HUES64 (cell line): ENCODE measurements around the gene SLC6A17.

ENCODE experiments used
- H3K27ac ChIP-seq: 2 replicates; pipeline ENCODE4 v1.7.0; 2013; ENCODE audit warnings: low read depth, low read length, inconsistent platforms
- H3K27me3 ChIP-seq: 2 replicates; pipeline ENCODE4 v1.6.1; 2013; ENCODE audit warnings: mild to moderate bottlenecking, low read length; ENCODE audit not compliant: insufficient read depth
- H3K36me3 ChIP-seq: 2 replicates; pipeline ENCODE4 v1.6.1; 2013; ENCODE audit warnings: mild to moderate bottlenecking, low read length; ENCODE audit not compliant: insufficient read depth
- H3K4me1 ChIP-seq: 2 replicates; pipeline ENCODE4 v1.6.1; 2013; ENCODE audit warnings: mild to moderate bottlenecking, low read length, moderate library complexity; ENCODE audit not compliant: insufficient read depth
- H3K4me3 ChIP-seq: 2 replicates; pipeline ENCODE4 v1.5.1; 2013; ENCODE audit warnings: mild to moderate bottlenecking, low read length, moderate library complexity
- H3K9ac ChIP-seq: 2 replicates; pipeline ENCODE4 v1.6.1; 2013; ENCODE audit warnings: mild to moderate bottlenecking, low read depth, low read length
- H3K9me3 ChIP-seq: 2 replicates; pipeline ENCODE4 v1.6.1; 2013; ENCODE audit warnings: low read depth, low read length; ENCODE audit not compliant: insufficient read depth
- WGBS: fragments of 150-250, 120-280 bp; methylation state at CpG from one replicate; pipeline ENCODE4 v1.1.7; 2013; ENCODE audit warnings: missing lambda C conversion rate; 5-methylcytosine and 5-hydroxymethylcytosine counted together

Gene SLC6A17

GRCh38 chr1:110192541-110192940 lies 42.2 kb downstream of the SLC6A17 start:
- no peaks in the 10 kb centered on the region for H3K27me3 ChIP-seq
- H3K27ac ChIP-seq = no peak overlapping the region
- H3K9me3 ChIP-seq = no peaks in the 10 kb centered on the region
- WGBS = 89% methylated on average over 8 of the region's 8 CpGs
- no peaks in the 10 kb centered on the region; the same call in 1 of the 2 replicates for H3K4me1 ChIP-seq
- H3K36me3 ChIP-seq = no peaks in the 10 kb centered on the region
- no peak overlapping the region for H3K9ac ChIP-seq
- H3K4me3 ChIP-seq = no peak overlapping the region

GRCh38 chr1:110195196-110195595 lies 44.9 kb downstream of the SLC6A17 start:
- no peak overlapping the region for H3K4me3 ChIP-seq
- 90% methylated on average over 10 of the region's 10 CpGs for WGBS
- no peak overlapping the region for H3K27ac ChIP-seq
- no peaks in the 10 kb centered on the region for H3K9me3 ChIP-seq
- H3K27me3 ChIP-seq = no peaks in the 10 kb centered on the region
- H3K36me3 ChIP-seq = no peaks in the 10 kb centered on the region
- no peak overlapping the region for H3K9ac ChIP-seq
- H3K4me1 ChIP-seq = no peaks in the 10 kb centered on the region

- Histone ChIP-seq H3K27ac (no peak overlapping the region), H3K9me3 (no peaks in the 10 kb centered on the region), H3K27me3 (no peaks in the 10 kb centered on the region), H3K4me1 (peaks cover 10% of the 10 kb centered on the region), H3K9ac (no peak overlapping the region), H3K36me3 (no peaks in the 10 kb centered on the region), H3K4me3 (no peak overlapping the region)
- WGBS = 70% methylated on average over 12 of the region's 12 CpGs
Measured at GRCh38 chr1:110196917-110197765, 46.8 kb downstream of the SLC6A17 start.

GRCh38 chr1:110197905-110198629 lies 47.8 kb downstream of the SLC6A17 start:
- H3K9ac ChIP-seq = no peak overlapping the region
- 95% methylated on average over 23 of the region's 23 CpGs for WGBS
- no peak overlapping the region for H3K4me3 ChIP-seq
- peaks cover 10% of the 10 kb centered on the region for H3K4me1 ChIP-seq
- H3K9me3 ChIP-seq = no peaks in the 10 kb centered on the region
- H3K36me3 ChIP-seq = no peaks in the 10 kb centered on the region
- H3K27me3 ChIP-seq = no peaks in the 10 kb centered on the region
- H3K27ac ChIP-seq = no peak overlapping the region

GRCh38 chr1:110198746-110199145 lies 48.5 kb downstream of the SLC6A17 start:
- Histone ChIP-seq H3K9ac (no peak overlapping the region), H3K4me3 (no peak overlapping the region), H3K9me3 (no peaks in the 10 kb centered on the region), H3K27ac (no peak overlapping the region), H3K36me3 (no peaks in the 10 kb centered on the region), H3K4me1 (peaks cover 10% of the 10 kb centered on the region), H3K27me3 (no peaks in the 10 kb centered on the region)
- 93% methylated on average over 2 of the region's 2 CpGs for WGBS

- Histone ChIP-seq H3K4me1 (peaks cover 10% of the 10 kb centered on the region), H3K4me3 (no peak overlapping the region), H3K27me3 (no peaks in the 10 kb centered on the region), H3K36me3 (no peaks in the 10 kb centered on the region), H3K27ac (no peak overlapping the region), H3K9ac (no peak overlapping the region), H3K9me3 (no peaks in the 10 kb centered on the region)
- 84% methylated on average over 2 of the region's 2 CpGs for WGBS
Measured at GRCh38 chr1:110200190-110200589, 49.9 kb downstream of the SLC6A17 start.

GRCh38 chr1:110200666-110201065 lies 50.4 kb downstream of the SLC6A17 start:
- H3K9ac ChIP-seq = no peak overlapping the region
- H3K36me3 ChIP-seq = no peaks in the 10 kb centered on the region
- H3K4me3 ChIP-seq = no peak overlapping the region
- H3K4me1 ChIP-seq = peaks cover 10% of the 10 kb centered on the region
- no peaks in the 10 kb centered on the region for H3K27me3 ChIP-seq
- no peaks in the 10 kb centered on the region for H3K9me3 ChIP-seq
- 71% methylated on average over 13 of the region's 14 CpGs for WGBS
- H3K27ac ChIP-seq = no peak overlapping the region

- whole genome bisulfite sequencing = 86% methylated on average over 10 of the region's 10 CpGs
- H3K9ac ChIP-seq = no peak overlapping the region
- no peak overlapping the region for H3K27ac ChIP-seq
Measured at GRCh38 chr1:110201157-110201825, 51.0 kb downstream of the SLC6A17 start.

GRCh38 chr1:110203021-110203661 lies 52.8 kb downstream of the SLC6A17 start:
- Histone ChIP-seq H3K27me3 (no peaks in the 10 kb centered on the region), H3K9ac (no peak overlapping the region), H3K27ac (no peak overlapping the region), H3K36me3 (no peaks in the 10 kb centered on the region), H3K9me3 (no peaks in the 10 kb centered on the region), H3K4me3 (no peak overlapping the region), H3K4me1 (peaks cover 10% of the 10 kb centered on the region)
- 40% methylated on average over 4 of the region's 6 CpGs for WGBS

More at GRCh38 chr1:110201157-110201825, 51.0 kb downstream of the SLC6A17 start:
- Histone ChIP-seq H3K27me3 (no peaks in the 10 kb centered on the region), H3K9me3 (no peaks in the 10 kb centered on the region), H3K36me3 (no peaks in the 10 kb centered on the region), H3K4me3 (no peak overlapping the region), H3K4me1 (peaks cover 10% of the 10 kb centered on the region)

GRCh38 chr1:110205156-110205555 lies 54.9 kb downstream of the SLC6A17 start:
- peaks cover 13% of the 10 kb centered on the region for H3K4me1 ChIP-seq
- peaks cover 14% of the 10 kb centered on the region for H3K27me3 ChIP-seq
- no peak overlapping the region for H3K9ac ChIP-seq
- no peak overlapping the region for H3K4me3 ChIP-seq
- WGBS = 88% methylated on average over 4 of the region's 4 CpGs
- H3K27ac ChIP-seq = no peak overlapping the region
- no peaks in the 10 kb centered on the region for H3K9me3 ChIP-seq
- no peaks in the 10 kb centered on the region for H3K36me3 ChIP-seq
